ENCODE data around the gene PICALM.
"Not testable (repeated sequence)": the region's sequence is repeated elsewhere in the genome, so short reads cannot be mapped to it uniquely, and the experiment has no call there.

Gene PICALM

DNA sequence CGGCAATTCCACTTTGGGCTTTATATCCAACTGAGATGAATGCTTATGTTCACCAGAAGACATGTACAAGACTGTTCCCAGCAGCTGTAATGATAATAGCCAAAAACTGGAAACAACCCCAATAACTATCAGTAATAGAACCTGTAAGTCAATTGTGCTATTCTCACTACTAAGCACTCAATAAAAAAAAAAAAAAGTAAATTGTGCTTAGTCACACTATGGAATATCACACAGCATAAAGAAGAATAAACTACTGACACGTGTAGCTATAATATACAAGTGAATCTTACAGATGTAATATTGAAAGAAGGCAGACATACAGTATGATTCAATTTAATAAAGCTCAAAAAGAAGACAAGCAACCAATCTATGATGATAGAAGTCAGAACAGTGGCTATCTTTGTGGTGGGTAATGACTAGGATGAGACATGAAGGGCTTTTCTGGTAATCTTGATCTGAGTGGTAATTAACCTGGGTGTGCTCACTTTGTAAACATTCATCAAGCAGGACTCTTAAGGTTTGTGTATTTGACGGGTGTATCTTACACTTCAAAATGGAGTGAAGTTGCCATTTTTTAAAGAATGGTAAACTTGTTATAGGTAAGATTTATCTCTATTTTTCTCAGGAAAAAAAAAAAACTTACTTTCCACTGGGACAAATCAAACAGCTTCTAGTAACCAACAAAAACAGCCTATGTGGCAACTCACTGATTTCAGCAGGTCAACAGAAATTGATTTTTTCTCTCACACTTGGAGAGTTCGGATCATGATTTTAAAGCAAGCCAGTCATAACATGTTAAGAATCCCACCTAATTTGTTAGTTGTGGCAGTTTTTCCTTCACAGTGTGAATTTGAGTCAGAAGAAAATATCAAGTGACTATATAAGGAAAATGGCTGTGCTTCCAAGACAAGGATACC, 129.5 kb downstream of the PICALM start:
- no peak for DNase-seq (ENCODE audit: low read depth)

DNA sequence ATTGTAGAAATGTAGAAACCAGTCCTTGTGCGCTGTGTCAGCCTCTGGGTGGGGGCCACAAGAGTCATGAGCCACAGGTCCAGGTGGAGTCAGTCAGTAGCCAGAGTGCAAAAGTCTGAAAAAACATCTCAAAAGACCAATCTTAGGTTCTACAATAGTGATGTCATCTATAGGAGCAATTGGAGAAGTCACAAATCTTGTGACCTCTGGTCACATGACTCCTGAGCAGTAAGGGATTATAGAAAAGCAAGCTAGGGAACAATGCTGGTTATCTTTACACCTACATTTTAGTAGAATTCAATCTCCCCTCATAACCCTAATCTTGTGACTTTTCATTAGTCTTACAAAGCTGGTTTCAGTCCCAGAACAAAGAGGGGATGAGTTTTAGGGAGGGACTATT, 131.0 kb downstream of the PICALM start:
- DNase-seq (ENCODE audit: low read depth) = no peak

DNA sequence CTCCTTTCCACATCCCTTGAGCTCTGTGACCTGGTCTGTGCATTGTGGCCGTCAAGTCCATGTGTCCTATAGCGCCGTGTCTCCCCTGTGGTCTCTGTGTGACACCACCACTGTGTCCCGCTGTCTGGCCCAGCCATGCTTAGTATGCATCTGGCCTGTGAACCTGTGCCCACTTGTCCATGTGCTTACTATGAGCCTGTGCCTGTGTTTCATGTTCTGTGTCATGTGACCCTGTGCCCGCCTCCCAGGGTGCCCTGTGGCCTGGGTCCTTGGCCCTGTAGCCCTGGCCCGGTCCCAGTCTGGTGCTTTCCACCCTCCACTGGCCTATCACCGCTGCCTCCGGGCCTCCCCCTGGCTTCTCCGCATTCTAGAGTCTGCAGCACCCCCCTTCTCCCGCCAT, 133.1 kb downstream of the PICALM start:
- no peak for DNase-seq (ENCODE audit: low read depth)

DNA sequence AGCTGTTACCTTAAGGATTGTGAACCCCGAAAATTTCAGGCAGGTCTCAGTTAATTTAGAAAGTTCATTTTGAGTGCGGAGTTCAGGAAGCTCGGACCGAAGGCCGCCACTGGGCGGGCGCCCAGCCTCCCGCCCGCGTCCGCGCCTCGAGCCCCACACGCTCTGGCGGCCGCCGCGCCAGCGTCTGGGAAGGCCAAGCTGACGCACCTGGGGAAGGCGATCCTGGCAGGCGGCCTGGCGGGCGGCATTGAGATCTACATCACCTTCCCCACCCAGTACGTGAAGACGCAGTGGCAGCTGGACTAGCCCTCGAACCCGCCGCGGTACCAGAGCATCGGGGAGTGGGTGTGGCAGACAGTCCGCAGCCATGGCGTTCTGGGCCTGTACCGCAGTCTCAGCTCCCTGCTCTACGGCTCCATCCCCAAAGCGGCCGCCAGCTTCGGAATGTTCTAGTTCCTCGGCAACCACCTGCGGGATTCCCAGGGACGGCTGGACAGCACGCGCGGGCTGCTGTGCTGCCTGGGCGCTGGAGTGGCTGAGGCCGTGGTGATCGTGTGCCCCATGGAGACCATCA, 134.2 kb downstream of the PICALM start:
- DNase-seq (ENCODE audit: low read depth) = no peak

DNA sequence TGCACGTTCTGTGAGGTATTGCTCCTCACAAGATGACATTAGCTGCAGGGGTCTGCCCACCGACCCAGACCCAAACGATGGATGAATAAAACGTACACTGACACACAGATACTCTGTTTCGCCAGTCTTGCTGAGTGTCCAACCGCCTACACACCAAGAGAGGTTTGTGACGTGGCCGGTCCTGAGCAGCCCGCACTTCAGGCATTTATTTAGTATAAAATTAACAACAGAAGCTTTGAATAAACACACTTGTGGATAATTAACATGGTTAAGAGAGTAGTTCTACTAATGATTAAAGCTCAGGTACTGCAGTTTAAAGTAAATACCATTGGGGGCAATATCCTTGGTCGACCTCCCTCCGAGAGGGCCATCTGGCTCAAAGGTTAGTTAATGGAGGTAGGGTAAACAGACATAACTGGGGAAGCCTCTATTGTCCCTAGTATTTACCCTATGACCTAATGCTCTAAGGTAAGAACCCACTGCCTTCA, 138.0 kb downstream of the PICALM start:
- no peak for DNase-seq (ENCODE audit: low read depth)

DNA sequence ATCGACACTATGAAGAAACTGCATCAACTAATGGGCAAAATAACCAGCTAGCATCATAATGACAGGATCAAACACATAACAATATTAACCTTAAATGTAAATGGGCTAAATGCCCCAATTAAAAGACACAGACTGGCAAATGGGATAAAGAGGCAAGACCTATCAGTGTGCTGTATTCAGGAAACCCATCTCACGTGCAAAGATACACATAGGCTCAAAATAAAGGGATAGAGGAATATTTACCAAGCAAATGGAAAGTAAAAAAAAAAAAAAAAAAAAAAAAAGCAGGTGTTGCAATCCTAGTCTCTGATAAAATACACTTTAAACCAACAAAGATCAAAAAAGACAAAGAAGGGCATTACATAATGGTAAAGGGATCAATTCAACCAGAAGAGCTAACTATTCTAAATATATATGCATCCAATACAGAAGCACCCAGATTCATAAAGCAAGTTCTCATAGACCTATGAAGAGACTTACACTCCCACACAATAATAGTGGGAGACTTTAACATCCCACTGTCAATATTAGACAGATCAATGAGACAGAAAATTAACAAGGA, 142.2 kb downstream of the PICALM start:
- not testable (repeated sequence) for DNase-seq (ENCODE audit: low read depth)

DNA sequence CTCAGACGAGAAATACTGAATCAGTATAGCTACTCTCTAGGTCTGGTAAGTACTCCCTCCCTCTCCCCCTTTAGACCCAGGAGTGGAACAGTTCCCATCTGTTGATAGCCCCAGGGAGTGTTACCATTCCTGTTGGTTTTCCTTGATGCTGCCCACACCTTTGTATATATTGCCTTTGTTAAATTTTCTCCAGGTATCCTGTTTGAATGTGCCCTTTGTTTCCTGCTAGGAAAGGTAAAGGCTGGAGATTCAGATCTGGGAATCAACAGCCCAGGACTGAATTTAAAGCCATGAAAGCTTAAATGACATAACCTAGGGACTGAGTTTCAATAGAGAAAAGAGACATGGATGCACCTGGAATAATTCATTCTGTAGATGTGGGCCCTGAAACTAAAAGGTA, 145.4 kb downstream of the PICALM start:
- no peak for DNase-seq (ENCODE audit: low read depth)

DNA sequence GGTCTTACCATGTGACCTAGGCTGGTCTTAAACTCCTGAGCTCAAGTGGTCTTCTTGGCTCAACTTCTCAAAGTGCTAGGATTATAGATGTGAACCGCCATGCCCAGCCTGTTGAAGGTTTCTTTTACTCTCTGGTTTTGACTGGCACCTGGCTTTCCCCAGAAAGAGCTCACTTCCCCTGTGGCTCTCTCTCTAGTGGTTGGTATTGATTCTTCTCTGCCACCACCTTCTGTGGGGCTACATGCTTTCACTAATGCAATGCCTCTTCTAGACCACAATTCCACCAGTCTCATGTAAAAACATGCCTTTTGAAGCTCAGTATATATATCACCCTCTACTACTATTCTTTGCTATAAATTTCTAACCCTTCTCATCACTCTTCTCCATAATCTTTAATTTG, 146.5 kb downstream of the PICALM start:
- DNase-seq (ENCODE audit: low read depth) = no peak

DNA sequence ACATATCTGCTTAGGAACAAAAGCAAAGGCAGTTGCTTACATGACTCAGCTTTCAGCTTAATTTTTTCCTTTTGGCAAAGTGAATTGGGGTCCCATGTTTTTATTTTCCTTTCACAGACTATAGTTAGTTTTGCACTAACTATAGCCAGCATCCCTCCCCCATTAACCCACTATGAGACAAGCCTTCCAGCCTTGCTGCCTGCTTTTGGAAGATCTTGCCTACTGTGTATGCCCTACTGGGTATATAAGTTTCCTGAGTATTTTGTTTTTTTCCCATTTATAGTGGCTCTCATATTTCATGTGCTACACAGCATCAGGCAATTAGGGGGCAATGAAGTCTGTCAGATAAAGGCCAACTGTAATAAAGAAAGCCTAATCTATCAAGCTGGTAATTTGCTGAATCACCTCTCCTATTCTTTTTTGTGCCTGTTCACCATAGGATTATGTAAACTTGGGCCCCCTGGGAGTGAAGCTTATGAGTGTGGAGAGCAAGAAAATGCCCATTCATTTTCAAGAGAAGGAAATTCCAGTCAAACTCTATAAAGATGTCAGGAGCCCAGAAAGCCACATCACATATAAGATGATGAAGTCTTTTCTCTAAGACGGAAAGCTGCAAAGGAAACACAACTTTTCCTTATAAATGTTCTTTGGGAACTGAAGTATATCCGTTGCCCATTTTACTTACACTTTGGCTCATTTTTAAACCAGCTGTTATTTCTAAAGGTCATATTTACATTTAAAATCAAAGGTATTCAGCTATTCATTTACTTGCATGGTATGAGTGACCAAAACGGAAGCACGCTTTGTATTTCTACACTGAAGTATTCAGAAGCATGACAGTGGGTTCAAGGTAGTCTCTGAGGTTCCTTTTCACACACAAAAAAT, 149.7 kb downstream of the PICALM start:
- DNase-seq (ENCODE audit: low read depth) = no peak

DNA sequence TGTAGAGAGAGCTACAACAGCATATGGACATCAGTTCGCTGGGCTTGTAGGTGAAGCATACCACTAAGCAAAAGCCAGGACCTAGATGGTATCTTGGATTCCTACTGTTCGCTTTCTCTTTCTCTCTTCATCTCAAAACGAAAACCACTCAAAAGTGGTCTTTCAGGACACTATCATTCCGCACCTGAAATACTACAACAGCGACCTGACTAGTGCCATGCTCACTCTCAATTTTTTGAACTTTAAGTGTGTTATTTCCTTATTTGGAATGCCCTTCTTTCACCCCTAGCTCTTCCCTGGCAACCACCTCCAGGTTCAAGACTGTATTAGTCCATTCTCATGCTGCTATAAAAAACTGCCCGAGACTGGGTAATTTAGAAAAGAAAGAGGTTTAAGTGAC, 154.5 kb downstream of the PICALM start:
- no peak for DNase-seq (ENCODE audit: low read depth)

DNA sequence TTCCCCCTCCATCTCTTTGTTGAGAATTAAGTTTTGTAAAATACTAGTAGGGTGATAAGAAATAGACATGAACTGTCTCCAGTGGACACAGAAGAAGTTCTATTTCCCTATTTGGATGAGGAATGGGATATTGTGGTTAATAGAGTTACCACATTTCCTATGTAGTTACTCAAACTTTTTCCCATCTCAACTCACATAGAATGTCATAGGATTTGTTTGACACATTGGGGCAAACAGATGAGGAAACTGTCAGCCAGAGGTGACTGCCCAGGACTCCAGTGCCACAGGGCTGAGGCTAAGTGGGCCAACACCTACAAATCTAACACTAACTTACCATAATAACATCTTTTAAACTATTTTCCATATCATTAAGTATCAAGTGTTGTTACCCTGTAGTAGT, 155.4 kb downstream of the PICALM start:
- no peak for DNase-seq (ENCODE audit: low read depth)

DNA sequence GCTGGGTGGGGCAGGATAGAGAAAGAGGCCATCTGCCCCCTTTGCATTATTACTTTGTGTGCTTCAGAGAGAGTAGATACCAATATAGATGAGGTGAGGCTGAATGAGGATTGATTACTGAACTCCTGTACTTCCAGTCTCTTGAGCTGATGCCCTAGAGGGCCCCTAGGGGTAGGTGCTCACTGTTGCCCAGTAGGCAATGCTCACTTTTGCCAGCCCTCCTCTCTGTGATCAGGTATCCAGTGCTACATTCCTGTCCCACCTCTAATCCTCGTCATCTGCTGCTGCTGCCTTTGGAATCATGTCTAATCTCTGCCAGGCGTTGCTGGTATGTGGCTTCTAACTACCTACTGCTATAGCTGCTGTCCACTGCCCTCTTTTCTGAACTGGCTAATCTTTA, 156.5 kb downstream of the PICALM start:
- no peak for DNase-seq (ENCODE audit: low read depth)
